ENCODE results near the gene ANKRD1. TPM values are rescaled to one million over a fixed set of nuclear protein-coding genes. Genes with fewer than 3 reads are reported as not detected.

ANKRD1 gene
- total RNA-seq, 1 experiment from 2014 or later = 75.7 TPM

- H3K27me3 ChIP-seq (replicated peaks; ENCODE audit: control insufficient read depth, insufficient read depth, low read length) = no peaks in the 10 kb centered on the region
- H3K4me3 ChIP-seq (ENCODE audit: low read depth, low read length) = no peak overlapping the region
- H3K27me3 Mint-ChIP-seq (ENCODE audit: insufficient read depth, unreplicated experiment) = no peaks in the 10 kb centered on the region
- POLR2A ChIA-PET = no interaction called here
- CTCF ChIA-PET = no interaction called here
- no peak overlapping the region for H3K4me3 Mint-ChIP-seq (ENCODE audit: unreplicated experiment)
- H3K4me1 ChIP-seq = no peaks in the 10 kb centered on the region
- no peaks in the 10 kb centered on the region for H3K36me3 ChIP-seq (ENCODE audit: control insufficient read depth, insufficient read depth, low read length)
- DNase-seq = no peak
- H3K9me3 ChIP-seq = no peaks in the 10 kb centered on the region
- no peak overlapping the region for H3K27ac Mint-ChIP-seq (ENCODE audit: unreplicated experiment)
- intact Hi-C loops (cut with micrococcal nuclease; ENCODE audit: unreplicated experiment) = no loop called here
- no peaks in the 10 kb centered on the region for H3K9me3 Mint-ChIP-seq (ENCODE audit: unreplicated experiment)
- no peak for TF ChIP-seq CTCF (IDR thresholded peaks at IDR 0.05; ENCODE audit: insufficient read depth in 1 of 2, low read depth in 1 of 2, low read length in 1 of 2, severe bottlenecking in 1 of 2, unreplicated experiment in 1 of 2)
- no TSS peak for BruUV-seq (replicated peaks)
- H3K36me3 Mint-ChIP-seq (ENCODE audit: insufficient read depth, unreplicated experiment) = peaks cover 41% of the 10 kb centered on the region
- H3K4me1 Mint-ChIP-seq (ENCODE audit: low read depth, unreplicated experiment) = no peaks in the 10 kb centered on the region
These were observed 27.7 kb downstream of the ANKRD1 start for GRCh38 chr10:90893190-90893589.

GRCh38 chr10:90890347-90890746 lies 30.5 kb downstream of the ANKRD1 start:
- Histone ChIP-seq H3K4me3 (ENCODE audit: low read depth, low read length) (no peak overlapping the region), H3K27me3 (replicated peaks; ENCODE audit: control insufficient read depth, insufficient read depth, low read length) (no peaks in the 10 kb centered on the region), H3K9me3 (no peaks in the 10 kb centered on the region), H3K4me1 (no peaks in the 10 kb centered on the region), H3K36me3 (ENCODE audit: control insufficient read depth, insufficient read depth, low read length) (no peaks in the 10 kb centered on the region)
- no peak overlapping the region for H3K4me3 Mint-ChIP-seq (ENCODE audit: unreplicated experiment)
- H3K27ac Mint-ChIP-seq (ENCODE audit: unreplicated experiment) = no peak overlapping the region
- peaks cover 56% of the 10 kb centered on the region for H3K36me3 Mint-ChIP-seq (ENCODE audit: insufficient read depth, unreplicated experiment)
- ChIA-PET POLR2A (no interaction called here), CTCF (no interaction called here)
- H3K4me1 Mint-ChIP-seq (ENCODE audit: low read depth, unreplicated experiment) = no peaks in the 10 kb centered on the region
- no peaks in the 10 kb centered on the region for H3K27me3 Mint-ChIP-seq (ENCODE audit: insufficient read depth, unreplicated experiment)
- BruUV-seq (replicated peaks) = no TSS peak
- TF ChIP-seq CTCF (IDR thresholded peaks at IDR 0.05; ENCODE audit: insufficient read depth in 1 of 2, low read depth in 1 of 2, low read length in 1 of 2, severe bottlenecking in 1 of 2, unreplicated experiment in 1 of 2) = no peak
- intact Hi-C loops (cut with micrococcal nuclease; ENCODE audit: unreplicated experiment) = no loop called here
- H3K9me3 Mint-ChIP-seq (ENCODE audit: unreplicated experiment) = no peaks in the 10 kb centered on the region
- DNase-seq = no peak

- CTCF ChIA-PET = no interaction called here
- no TSS peak for BruUV-seq (replicated peaks)
These were observed 31.3 kb downstream of the ANKRD1 start for GRCh38 chr10:90889636-90890035.

More at GRCh38 chr10:90889636-90890035, 31.3 kb downstream of the ANKRD1 start:
- no peaks in the 10 kb centered on the region for H3K4me1 Mint-ChIP-seq (ENCODE audit: low read depth, unreplicated experiment)
- H3K4me3 Mint-ChIP-seq (ENCODE audit: unreplicated experiment) = no peak overlapping the region
- no peaks in the 10 kb centered on the region for H3K27me3 ChIP-seq (replicated peaks; ENCODE audit: control insufficient read depth, insufficient read depth, low read length)
- POLR2A ChIA-PET = no interaction called here
- H3K27me3 Mint-ChIP-seq (ENCODE audit: insufficient read depth, unreplicated experiment) = no peaks in the 10 kb centered on the region
- TF ChIP-seq CTCF (IDR thresholded peaks at IDR 0.05; ENCODE audit: insufficient read depth in 1 of 2, low read depth in 1 of 2, low read length in 1 of 2, severe bottlenecking in 1 of 2, unreplicated experiment in 1 of 2) = no peak
- no peak overlapping the region for H3K4me3 ChIP-seq (ENCODE audit: low read depth, low read length)
- intact Hi-C loops (cut with micrococcal nuclease; ENCODE audit: unreplicated experiment) = no loop called here
- no peaks in the 10 kb centered on the region for H3K9me3 Mint-ChIP-seq (ENCODE audit: unreplicated experiment)
- DNase-seq = no peak
- peaks cover 55% of the 10 kb centered on the region for H3K36me3 Mint-ChIP-seq (ENCODE audit: insufficient read depth, unreplicated experiment)
- H3K36me3 ChIP-seq (ENCODE audit: control insufficient read depth, insufficient read depth, low read length) = no peaks in the 10 kb centered on the region
- H3K9me3 ChIP-seq = no peaks in the 10 kb centered on the region
- no peaks in the 10 kb centered on the region for H3K4me1 ChIP-seq
- no peak overlapping the region for H3K27ac Mint-ChIP-seq (ENCODE audit: unreplicated experiment)
